Fibroblast of skin of scalp (primary cell): ENCODE results near the gene PSMB7.
"Not testable (repeated sequence)": the region's sequence is repeated elsewhere in the genome, so short reads cannot be mapped to it uniquely, and the experiment has no call there.

ENCODE experiments used
- DNase-seq: peaks from one replicate; pipeline ENCODE4 v3.0.0-alpha.2; 2013

The PSMB7 gene

GRCh38 chr9:124442826-124443225, 27.6 kb upstream of the PSMB7 start:
- no peak for DNase-seq

DNA sequence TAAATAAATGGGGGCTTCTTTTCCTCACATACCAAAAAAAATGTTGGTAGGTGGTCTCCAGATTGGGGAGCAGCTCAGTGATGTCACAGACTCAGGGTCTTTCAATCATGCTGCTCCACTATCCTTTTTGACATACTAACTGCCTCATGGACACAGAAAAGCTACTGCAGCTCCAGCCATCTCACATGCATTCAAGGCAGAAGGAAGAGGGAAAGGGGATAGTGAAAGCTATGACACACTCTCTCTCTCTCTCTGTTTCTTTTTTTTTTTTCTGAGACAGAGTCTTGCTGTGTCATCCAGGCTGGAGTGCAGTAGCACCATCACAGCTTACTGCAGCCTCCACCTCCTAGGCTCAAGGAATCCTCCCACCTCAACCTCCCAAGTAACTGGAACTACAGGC, 27.1 kb upstream of the PSMB7 start:
- DNase-seq = no peak

GRCh38 chr9:124441291-124441690, 26.0 kb upstream of the PSMB7 start:
- no peak for DNase-seq

GRCh38 chr9:124440786-124441185, 25.5 kb upstream of the PSMB7 start:
- DNase-seq = no peak

DNA sequence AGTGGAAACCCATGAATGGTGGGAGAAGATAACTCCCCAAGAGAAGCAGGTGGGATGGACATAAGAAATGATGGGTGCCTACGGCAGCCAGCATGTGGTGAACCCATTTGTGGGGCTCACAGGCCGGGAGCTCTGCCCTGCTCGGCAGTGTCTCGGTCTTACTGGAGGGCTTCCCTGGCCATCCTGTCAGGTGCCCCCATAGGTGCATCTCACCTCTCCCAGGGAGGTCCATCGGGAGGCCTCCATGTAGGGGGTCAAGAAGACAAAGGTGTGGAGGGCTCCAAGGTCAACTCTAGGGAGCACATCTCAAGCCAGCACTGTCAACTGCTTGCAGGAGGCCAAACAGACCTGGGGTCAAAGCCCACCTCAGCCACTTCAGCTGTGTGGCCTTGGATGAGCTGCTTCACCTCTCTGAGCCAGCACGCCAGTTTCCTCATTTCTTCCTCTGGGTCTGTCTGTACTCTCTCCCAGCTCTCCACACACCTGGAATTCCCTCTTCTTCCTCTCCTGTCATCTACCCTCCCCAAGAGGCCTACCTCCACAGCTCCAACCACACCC, 24.5 kb upstream of the PSMB7 start:
- no peak for DNase-seq

GRCh38 chr9:124439086-124439485, 23.8 kb upstream of the PSMB7 start:
- no peak for DNase-seq

DNA sequence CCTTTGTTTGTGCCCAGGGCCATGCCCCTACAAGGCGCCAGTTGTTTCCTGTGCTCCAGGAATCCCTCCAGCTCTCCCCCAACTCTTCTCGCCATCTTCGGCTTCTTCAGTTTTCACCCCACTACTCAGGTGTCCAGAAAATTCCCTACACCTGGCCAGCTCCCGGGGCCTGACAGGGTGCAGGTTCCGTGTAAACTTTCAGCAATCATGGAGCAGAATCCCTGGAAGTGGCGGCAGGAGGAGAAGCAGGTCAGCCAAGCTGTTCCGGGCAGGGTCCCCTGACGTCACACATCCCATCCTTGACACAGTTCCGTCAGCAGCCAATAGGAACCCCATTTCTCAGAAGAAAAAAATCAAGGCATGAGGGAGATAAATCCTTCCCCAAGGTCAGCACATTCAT, 22.8 kb upstream of the PSMB7 start:
- DNase-seq = no peak

DNA sequence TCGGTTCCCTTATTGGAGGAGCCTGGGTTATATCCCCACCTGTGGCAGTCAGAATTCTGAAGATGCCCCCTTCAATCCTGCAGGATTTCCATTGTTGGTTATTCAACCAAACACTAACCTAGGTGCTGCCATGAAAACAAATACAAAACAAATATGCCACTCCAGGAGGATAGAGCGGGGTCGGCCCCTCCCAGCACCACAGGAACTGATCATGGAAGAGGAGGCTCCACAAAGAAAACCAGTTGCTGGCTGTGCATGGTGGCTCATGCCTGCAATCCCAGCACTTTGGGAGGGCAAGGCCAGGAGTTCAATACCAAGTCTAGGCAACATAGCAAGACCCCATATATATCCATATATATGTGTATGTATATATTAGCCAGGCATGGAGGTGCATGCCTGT, 21.8 kb upstream of the PSMB7 start:
- no peak for DNase-seq

DNA sequence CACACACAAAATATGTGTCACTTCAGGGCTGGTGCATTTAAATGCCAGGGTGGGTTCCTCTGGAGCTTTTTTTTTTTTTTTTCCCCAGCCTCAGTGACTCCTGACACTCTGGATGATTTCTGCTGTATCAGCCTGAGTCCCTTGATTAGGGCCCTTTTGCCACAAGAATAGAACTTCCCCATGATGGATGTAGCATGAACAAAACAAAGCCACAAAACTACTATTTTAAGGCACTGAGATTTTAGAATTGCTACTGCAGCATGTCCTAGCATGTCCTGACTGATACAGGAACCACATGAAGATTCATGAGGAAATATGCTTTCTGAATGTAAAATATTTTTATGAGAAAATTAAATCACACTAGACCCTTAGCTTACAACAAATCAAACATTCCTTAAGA, 21.1 kb upstream of the PSMB7 start:
- DNase-seq = no peak

DNA sequence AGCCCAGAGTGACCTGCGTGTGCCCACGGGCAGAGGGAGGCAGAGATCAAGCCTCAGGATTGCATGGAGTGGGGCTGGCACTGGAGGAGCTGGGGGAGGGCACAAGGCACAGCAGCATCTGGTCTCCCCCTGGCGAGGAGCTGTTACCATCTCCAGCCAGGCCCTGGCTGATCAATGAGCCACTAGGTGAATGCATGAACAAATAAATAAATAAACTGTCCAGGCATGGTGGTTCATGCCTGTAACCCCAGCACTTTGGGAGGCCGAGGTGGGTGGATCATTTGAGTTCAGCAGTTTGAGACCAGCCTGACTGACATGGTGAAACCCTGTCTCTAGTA, 14.3 kb upstream of the PSMB7 start:
- no peak for DNase-seq

DNA sequence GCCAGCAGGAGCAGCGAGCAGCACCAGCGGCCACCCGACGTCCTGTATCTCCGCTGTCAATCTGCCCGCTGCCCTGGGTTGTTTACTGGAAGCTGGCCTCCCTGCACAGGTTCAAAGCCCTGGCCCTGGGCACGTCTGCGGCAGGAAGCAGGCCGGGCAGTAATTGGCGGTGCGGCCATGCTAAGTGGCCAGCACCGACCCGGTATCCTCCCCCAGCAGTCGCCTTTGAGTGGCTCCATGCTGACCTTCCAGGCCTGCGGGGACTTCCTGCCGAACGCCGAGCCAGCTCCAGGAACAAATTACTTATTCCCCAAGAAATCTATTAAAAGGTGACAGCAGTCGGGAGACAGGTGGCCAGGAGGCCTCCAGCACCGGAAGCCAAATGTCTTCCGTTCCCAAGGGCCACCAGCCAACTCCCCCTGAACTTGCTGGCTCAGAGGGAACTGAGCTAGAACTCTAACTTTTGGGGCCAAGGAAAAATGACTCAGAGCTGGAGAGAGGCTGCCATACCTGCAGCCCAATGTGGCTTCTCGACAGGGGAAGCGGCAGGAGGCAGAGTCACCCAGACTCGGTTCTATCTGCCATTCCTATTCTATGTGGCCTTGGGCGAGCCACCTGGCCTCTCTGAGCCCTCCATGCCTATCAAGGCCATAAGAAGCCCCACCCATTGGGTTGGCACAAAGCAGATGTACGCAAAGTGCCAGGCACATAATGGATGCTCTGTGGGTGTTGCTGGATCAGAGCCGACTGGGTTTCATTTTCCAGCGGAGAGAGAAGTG, 13.7 kb upstream of the PSMB7 start:
- DNase-seq = no peak

DNA sequence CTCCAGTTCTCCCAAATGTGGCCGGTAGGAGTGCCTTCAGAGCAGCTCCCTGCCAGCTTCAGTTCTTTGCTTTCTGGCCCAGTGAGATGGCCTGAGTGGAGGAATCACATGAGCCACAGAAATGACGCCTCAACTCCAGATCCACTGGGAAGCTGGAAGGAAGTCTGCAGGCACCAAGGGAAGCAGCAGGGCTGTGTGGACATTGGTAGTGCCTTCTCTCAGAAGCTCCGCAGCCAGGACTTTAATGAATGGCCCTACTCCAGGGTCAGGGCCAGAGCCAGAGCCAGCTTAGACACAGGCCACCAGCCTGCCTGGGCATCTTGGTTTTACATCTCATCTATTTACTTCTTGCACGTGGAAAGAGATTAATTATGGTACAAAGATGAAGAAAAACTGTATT, 12.0 kb upstream of the PSMB7 start:
- DNase-seq = no peak

- DNase-seq = no peak
Measured at GRCh38 chr9:124426361-124426760, 11.1 kb upstream of the PSMB7 start.

GRCh38 chr9:124425733-124426132, 10.5 kb upstream of the PSMB7 start:
- not testable (repeated sequence) for DNase-seq

GRCh38 chr9:124423591-124423990, 8.3 kb upstream of the PSMB7 start:
- DNase-seq = no peak

DNA sequence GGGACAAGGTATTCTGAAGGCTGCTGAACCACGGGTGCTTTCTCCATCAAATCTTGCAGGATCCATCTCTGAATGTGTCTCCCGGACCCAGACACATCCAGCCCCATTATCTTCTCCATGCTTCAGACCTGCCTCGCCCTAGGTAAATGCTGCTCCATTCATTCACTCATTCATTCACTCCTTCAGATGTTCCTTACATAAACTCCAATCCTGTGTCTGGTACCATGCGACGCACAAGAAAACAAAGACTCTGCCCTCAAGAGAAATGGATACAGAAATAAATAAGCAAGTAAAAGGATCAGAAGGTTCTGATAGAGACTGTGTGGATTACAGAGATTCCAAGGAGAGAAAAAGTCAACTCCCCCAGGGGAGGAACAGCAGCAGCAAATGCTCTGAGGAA, 7.9 kb upstream of the PSMB7 start:
- no peak for DNase-seq

DNA sequence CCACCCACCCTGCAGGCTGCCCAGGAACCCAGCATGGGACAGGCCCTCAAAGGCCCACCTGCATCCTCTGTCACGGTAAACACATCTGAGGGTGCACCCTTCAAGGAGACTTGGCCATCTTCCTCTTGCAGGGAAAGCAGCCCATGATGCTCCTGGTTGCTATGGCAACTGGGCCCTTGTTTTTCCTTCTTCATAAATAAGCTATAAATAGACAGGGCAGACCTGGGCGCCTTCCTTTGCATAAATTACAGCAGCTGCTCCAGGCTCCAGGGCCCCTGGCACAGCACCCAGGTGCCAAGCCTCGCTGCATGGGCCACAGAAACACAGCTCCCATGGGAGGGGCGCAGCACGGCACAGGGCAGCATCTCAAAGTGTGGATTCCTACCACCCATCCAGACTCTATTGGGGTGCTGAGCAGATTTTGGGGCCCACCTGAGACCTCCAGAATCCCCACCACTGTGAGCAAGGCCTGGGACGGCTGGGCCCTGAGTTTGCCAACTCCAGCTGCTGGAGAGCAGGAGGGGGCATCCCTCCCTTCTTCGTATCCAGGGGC, 5.8 kb upstream of the PSMB7 start:
- no peak for DNase-seq

- no peak for DNase-seq
Measured at GRCh38 chr9:124419832-124420489, 4.7 kb upstream of the PSMB7 start.

DNA sequence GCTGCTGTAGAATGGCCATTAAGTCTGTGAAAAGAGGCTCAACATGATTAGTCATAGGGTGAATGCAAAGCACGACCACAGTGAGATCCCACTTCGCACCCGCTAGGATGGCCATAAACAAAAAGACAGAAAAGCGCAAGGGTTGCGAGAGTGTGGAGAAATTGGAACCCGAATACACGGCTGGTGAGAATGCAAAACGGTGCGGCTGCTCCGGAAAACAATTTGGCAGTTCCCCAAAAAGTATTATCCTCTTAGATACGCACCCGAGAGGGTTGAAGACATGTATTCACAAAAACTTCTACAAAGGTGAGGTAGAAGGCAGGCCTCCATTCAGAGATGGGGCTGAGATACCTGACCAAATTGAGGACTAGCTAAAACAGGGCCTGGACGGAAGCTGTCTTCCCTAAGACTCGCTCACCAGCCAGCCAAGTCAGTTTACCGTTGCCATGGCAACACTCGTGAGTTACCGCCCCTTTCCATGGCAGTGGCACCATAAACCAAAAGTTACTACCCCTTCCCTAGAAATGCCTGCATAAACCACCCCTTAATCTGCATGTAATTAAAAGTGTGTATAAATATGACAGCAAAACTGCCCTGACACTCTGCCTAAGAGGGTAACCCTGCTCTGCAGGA, 726 bp upstream of the PSMB7 start:
- no peak for DNase-seq

DNA sequence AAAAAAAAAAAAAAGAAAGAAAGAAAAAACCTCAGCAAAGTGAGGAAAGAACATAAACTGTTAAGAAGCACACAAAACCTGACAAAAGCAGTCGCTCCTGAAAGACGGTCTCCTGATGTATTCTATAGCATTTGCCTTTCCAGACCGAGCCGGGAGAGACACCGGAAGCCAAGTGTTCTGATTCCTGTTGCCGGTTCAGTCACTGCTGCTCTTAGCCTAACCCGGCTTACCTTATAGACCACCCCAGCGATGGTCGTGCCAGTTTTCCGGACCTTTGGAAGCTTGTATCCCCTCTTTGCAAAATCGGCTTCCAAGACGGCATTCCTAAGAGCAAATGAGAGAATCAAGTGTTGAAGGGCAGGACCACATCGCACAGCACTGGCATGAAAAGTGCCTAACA, 630 bp downstream of the PSMB7 start:
- DNase-seq = no peak

- DNase-seq = no peak
Measured at GRCh38 chr9:124412228-124412575, 3.0 kb downstream of the PSMB7 start.

DNA sequence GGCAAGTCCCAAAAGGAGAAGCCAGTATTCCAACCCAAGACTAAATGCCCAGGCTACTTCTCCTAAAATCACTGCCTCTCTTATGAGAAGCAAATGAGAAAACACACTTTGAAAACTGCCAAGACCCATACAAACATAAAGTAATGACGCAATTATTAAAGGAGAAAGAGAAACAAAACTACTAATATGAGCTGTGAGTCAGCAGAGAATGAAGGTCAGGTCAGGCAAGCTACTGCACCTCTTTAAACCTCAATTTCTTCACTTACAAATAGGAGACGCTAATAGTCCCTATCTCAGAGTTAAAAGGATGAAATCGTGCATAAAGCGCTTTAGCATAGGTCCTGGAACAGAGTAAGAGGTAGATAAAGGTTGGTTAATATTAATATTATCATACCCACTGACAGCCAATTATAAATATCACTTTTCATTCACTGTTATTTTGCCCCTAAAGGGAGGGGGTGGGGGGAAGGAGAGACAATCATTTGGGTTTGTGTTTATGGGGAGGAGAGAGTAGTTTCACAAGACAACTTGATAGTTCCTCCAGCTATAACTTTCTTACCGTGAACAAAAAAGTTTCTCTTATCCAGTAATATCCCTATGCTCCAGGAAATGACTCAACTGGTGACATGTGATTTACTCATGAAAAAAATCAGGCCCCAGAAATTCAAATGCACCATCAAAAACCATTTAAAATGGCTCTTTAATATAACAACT, 3.6 kb downstream of the PSMB7 start:
- DNase-seq = peak; percentile 31

GRCh38 chr9:124410321-124410913, 4.8 kb downstream of the PSMB7 start:
- no peak for DNase-seq
